Endothelial cell of umbilical vein (primary cell): ENCODE data around the gene PSME3IP1.

Experiments used
- EZH2 ChIP-seq: IDR thresholded peaks from 2 replicates; pipeline ENCODE4 v1.6.1; 2012; ENCODE audit warnings: borderline replicate concordance, low read depth, mild to moderate bottlenecking, moderate library complexity, low read length, inconsistent platforms; ENCODE audit not compliant: severe bottlenecking
- JUN ChIP-seq: IDR thresholded peaks from 2 replicates; pipeline ENCODE4 v1.6.1; 2011; ENCODE audit warnings: borderline replicate concordance, low read depth; ENCODE audit not compliant: insufficient read length, insufficient read depth
- MAX ChIP-seq: IDR thresholded peaks from 2 replicates; pipeline ENCODE4 v1.6.1; 2011; ENCODE audit not compliant: insufficient read depth, insufficient read length
- MYC ChIP-seq: IDR thresholded peaks from one replicate; pipeline ENCODE4 v1.6.1; 2011; ENCODE audit warnings: mild to moderate bottlenecking, low read depth, low read length
- POLR2AphosphoS5 ChIP-seq: IDR thresholded peaks from 2 replicates; pipeline ENCODE4 v1.6.1; 2012; ENCODE audit warnings: low read depth, mild to moderate bottlenecking, control low read depth, low read length, moderate library complexity; ENCODE audit not compliant: insufficient read depth
- TF ChIP-seq, protein P1 (sequence below), 2 donors: IDR thresholded peaks; 1 replicate in 1 of 2; 2 replicates in 1 of 2; pipeline ENCODE4 v1.5.1; 2011; ENCODE audit warnings: low read length in 2 of 2, mild to moderate bottlenecking in 2 of 2, moderate library complexity in 2 of 2, control low read depth in 1 of 2, inconsistent platforms in 1 of 2, low read depth in 1 of 2; ENCODE audit not compliant: insufficient read depth in 1 of 2; ENCODE audit errors: extremely low read depth in 1 of 2

DNA sequence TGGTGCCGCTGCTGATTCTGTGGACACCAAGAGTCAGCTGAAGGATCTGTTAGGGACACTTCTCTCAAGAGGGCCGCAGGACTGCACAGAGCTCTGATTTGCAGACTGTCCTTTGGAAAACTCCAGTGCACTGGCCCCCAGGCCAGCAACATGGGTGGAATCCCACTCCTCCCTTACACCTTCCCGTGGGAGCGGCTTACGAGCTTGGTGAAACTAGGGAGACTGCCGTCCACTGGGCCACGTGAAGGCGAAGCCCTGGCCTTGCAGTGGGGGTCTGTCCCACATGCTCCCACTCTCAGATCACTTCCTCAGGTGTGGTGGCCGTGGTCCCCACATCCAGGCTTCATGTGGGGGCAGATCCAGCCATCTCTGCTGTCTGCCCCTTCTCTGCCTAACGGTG is 36.4 kb downstream of the PSME3IP1 start:
- TF ChIP-seq JUN: no peak
- TF ChIP-seq, protein P1, sequence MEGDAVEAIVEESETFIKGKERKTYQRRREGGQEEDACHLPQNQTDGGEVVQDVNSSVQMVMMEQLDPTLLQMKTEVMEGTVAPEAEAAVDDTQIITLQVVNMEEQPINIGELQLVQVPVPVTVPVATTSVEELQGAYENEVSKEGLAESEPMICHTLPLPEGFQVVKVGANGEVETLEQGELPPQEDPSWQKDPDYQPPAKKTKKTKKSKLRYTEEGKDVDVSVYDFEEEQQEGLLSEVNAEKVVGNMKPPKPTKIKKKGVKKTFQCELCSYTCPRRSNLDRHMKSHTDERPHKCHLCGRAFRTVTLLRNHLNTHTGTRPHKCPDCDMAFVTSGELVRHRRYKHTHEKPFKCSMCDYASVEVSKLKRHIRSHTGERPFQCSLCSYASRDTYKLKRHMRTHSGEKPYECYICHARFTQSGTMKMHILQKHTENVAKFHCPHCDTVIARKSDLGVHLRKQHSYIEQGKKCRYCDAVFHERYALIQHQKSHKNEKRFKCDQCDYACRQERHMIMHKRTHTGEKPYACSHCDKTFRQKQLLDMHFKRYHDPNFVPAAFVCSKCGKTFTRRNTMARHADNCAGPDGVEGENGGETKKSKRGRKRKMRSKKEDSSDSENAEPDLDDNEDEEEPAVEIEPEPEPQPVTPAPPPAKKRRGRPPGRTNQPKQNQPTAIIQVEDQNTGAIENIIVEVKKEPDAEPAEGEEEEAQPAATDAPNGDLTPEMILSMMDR (IDR thresholded peaks at IDR 0.05; ENCODE audit: extremely low read depth in 1 of 2, insufficient read depth in 1 of 2, low read depth in 1 of 2, low read length in 2 of 2): no peak
- TF ChIP-seq EZH2: no peak
- TF ChIP-seq MAX: no peak
- no peak for TF ChIP-seq POLR2AphosphoS5
- no peak for TF ChIP-seq MYC
